T-helper 2 cell treated with Interferon-gamma antibody and Interleukin-4, amounts not matched to agents 100 ng/mL and 5 ng/mL, for 36 hours (primary cell): ENCODE results near the gene USH2A. TPM values are rescaled to one million over a fixed set of nuclear protein-coding genes. Genes with fewer than 3 reads are reported as not detected.

Experiments
- intact Hi-C: fragments of 100-400 bp; cut with micrococcal nuclease; formaldehyde crosslinking; loops from one replicate; pipeline ENCODE4 v1.15.1; 2023
- total RNA-seq: library from RNA; stranded (reverse); gene quantifications from 2 replicates; pipeline ENCODE4 v1.2.3, GENCODE V29; 2022

The USH2A gene
- total RNA-seq, 1 donor from 2014 or later: not detected

DNA sequence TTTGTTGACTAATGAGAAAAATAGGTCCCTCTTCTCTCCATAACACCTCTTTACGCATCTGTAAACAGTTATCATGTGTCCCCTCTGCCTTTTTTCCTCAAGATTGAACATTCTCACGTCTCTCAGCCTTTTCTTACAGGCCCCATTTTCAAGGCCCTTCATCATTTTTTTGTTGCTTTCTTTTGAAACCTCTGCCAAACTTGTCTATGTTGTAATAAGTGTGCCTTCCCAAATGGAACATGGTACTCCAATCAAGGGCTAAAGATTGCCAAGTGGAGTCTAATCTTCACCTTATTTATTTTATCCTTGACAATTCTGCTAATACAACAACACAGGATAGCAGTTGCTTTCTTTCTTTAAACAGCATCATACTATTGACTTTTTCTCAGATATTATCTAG is 280.3 kb downstream of the USH2A start:
- intact Hi-C loops: no loop called here

DNA sequence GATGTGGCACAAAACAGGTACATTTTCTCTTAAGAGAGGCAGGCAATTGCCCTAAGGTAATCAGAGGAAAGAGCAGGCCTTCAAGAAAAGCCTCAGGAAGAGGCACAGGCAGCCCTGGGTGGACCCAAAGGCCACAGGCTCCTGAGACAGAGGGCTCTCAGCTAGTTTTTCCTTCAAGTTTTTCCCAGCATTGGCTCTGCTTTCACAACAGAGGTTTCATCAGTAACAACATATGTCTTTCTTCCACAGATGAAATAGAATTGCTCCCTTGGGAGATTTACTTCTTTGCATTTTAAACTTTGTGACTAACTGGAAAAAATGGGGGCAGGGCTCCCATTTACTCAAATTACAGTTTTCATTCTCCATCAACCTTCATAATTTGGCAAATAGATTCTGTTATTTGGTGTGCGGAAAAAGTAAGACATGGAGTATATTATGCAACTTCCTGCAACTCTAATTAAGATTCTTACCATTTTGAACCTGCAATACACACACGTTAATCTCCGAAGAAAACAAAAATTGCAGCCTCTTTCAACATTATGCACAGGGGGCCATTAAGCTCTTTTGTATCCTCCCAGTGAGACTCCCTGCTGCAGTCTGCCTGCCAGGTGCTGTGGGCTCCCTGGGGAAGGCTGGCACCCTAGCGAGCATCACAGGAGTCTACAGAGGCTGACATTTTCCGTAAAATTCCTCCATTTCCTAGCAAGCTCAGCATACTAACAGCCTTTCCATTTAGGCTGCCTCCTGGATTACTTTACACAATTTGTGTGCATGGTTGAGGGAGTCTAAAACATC is 282.3 kb downstream of the USH2A start:
- intact Hi-C loops: no loop called here

DNA sequence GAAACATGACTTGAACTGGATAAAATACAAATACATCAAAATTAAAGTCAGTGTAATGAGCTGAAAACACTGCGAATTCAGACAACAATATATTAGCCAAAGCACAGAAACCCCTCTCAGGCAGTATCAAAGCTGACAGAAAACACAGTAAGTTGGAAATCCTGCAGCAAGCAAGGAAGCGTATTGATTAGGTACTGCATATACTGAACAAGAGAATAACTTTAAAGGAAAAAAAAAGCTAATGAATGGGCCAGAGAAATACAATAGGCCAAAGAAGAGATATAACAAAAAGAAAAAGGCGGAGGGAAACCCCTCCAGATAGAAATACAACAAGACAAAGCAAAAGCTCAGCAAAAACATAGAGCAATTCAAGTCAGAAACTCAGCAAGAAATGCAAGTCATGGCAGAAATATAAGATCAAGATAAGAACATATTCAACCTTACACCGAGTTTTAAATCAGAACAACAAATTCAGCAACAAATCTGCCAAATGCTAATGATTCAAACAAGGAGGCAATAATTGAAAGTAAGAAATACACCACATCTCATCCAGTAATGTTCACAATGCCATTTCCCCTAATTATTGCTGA is 299.0 kb downstream of the USH2A start:
- intact Hi-C loops: no loop called here

DNA sequence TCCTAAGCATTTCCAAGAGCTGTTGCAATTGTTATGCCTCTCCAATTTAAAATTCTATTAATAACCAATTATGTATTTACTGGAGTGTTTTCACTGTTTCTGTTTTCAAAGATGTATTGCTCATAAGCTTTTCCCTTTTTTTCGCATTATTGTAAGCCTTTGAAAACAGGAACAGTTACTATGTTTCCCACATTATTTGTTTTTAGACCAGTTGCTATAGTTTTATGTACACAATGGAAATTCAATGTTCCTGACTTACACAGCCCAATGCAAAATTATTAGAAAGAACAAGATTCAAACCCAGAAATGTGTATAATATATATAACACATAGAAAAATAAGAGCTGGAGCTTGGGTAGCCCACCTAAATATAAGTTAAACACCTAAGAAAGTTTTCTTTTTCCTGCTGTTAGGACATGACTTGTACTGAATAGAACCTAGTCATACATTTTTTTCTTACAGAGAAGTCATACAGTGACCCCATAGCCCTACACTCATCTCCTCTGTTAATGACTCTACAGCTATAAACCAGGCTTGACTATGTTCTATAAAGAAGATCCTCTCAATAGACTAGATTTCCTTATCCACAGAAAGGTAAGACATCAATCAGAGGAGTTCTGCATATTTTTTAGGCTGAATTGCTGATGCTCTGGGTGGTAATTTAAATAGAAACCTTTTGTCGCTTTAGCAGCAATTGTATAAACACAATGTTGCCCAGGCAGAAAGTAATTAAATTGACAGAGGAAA is 299.6 kb downstream of the USH2A start:
- intact Hi-C loops: no loop called here

DNA sequence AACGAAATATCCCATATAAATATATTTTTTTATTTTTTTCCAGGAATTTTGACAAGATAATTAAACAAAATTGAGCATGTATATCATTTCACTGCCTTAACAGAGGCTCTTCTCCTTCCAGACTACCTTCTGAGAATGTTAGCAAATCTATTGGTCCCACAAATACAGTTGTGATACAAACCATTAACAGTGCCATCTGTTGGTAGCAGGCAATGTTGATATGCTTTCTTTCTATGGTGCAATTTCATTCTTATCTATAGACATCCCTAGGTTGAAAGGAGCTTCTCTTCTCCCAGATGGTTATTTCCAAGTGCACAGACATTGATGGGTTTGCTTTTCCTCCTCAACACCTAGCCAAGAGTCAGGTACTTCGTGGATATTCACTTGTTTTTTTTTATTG is 303.6 kb downstream of the USH2A start:
- intact Hi-C loops: no loop called here

DNA sequence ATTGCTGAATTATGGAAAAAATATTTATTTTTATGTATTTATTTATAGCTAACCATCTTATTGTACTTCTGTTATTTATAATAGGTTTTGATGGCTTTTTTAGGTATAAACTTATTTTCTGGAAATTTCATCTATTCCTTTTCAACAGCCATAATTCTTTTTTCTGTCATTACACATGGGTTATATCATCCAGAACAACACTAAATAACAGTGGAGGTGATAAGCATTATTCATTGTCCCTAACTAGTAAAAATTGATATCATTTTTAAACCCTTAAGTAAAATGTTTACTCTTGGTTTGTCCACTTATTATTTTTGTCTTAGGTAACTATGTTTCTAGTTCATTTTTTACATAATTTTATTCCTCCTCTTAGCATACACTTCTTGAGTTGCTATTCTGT is 309.1 kb downstream of the USH2A start:
- intact Hi-C loops: no loop called here

DNA sequence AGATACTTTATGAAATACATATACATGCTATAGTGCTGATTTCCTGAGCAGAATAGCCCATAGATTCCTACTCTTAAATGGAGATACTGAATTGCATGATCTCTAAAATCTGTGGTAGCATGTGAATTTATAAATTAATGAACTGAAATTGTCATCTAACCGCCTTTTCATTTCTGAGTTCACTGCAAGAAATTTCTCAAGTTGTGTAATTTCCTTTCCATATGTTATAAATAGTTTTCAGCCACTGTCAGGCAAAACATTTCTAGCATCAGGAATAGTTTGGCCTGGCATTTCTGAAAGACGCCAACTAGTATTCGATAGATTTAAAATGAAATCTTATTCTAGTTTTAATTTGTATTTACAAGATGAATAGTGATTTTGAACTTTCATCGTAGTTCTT is 310.1 kb downstream of the USH2A start:
- intact Hi-C loops: no loop called here

DNA sequence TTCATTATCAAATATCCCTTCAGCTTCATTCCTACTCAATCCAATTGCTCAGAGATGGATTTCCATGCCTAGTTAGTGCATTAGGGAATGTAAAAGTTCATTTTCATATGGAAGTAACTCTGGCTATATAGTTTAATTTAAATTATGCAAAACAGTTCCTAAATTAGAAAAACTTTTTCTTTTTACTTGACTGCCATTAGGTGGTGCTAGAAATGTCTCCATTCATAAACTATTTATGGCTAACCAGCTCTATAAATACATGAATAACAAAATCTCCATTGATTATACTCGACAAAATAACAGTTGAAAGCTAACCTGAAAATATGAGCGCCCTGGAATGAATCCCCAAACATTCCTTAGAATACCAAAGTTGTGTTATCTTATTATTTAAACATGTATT is 311.4 kb downstream of the USH2A start:
- intact Hi-C loops: no loop called here

DNA sequence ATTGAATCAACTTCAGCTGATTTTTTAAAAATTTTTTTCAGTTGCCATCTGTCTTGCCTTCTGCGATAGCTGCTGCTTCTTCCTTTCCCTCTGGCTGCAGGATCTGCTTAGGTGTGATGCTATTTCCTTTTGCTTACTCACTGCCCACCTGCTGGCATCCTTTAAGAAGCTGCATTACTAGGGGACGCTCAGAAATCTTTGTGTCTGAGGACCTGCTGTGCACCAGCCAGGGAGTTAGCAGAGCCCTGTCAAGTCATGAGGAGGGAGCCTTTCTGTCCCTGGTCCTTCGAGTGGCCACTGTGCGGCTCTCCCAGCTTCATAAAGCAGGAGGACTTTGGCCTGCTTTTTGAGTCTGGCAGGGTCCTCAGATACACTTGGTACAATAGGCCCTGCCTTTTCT is 327.8 kb downstream of the USH2A start:
- intact Hi-C loops: no loop called here

DNA sequence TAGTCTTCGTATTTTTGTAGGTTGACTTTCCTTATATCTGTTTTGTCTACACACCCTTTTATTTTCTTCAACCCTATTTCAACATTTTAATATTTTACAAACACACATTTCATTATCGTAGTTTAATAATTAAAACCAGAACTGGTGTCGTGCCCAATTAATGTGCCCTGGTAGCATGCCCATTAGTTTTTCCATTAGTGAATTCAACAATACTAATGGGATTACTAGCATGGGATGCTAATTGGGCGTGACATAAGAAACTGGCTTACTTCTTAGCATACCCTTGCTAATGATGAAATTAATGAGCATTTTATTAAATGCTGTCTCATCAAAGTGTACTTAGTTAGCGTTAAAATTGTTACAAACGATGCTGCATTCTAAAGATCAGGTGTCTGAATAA is 332.7 kb downstream of the USH2A start:
- intact Hi-C loops: no loop called here

DNA sequence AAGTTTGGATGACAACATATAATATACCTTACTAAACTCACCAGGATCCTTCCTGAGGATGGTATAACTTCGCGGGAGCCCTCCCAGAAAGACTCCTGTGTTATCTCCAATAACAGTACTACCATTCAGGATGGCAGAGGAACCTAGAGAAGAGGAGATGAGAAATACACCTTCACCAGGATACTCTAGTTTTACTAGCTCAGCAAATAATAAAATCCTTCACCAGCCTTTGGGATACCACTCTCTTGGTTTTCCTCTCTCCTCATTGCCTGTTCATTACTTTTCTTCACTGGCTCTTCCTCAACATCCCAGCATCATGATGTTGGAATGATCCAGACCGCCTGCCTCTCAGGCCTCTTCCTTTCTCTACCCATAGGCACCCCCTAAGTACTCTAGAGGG is 336.6 kb downstream of the USH2A start:
- intact Hi-C loops: no loop called here

DNA sequence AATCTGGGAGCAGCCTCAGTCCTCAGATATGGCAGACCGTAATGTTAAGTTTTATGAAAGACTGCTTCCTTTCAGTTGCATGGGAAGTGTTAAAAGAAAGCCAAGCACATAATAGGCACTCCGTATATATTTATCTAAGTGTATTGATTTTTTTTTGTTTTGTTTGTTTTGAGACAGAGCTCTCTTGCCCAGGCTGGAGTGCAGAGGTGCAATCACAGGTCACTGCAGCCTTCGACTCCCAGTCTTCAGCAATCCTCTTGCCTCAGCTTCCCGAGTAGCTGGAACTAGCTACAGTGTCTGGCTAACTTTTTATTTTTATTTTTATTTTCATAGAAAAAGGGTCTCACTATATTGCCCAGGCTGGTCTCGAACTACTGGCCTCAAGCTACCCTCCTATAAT is 341.8 kb downstream of the USH2A start:
- intact Hi-C loops: no loop called here

DNA sequence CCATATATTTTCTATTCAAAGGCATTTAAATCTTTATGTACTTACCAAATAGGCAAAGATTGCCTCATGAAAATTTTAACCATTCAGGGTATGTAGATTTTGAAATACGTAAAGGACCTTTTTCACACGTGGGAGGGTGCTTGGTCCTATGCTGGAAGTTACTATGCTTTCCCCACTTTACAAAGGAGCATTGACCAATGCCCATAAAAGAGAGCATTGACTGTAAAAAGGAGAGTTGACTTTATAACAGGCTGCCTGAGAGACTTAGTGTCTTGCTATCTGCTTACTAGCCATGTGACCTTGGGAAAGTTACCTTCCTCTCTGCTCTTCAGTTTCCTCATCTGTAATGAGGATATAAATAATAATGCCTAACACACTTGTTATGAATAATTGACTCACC is 346.5 kb downstream of the USH2A start:
- intact Hi-C loops: no loop called here

DNA sequence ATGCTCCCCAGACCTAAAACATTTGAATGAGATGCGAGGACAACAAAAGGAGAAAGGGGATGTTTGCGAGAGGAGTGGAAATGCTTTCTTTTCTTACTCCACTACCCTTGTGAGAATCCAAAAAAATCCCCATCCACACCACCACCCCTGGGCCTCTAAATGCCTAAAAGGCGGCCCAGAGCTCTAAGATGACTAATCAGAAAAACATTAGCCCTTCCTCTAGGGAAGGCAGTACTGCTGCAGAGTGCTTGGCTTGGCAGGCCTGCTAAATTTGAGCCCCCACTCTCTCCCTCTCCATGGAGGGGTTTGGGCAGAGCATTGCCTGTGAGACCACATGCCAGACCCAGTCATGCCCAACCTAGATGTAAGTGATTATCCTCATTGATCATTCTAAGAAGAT is 347.9 kb downstream of the USH2A start:
- intact Hi-C loops: no loop called here

DNA sequence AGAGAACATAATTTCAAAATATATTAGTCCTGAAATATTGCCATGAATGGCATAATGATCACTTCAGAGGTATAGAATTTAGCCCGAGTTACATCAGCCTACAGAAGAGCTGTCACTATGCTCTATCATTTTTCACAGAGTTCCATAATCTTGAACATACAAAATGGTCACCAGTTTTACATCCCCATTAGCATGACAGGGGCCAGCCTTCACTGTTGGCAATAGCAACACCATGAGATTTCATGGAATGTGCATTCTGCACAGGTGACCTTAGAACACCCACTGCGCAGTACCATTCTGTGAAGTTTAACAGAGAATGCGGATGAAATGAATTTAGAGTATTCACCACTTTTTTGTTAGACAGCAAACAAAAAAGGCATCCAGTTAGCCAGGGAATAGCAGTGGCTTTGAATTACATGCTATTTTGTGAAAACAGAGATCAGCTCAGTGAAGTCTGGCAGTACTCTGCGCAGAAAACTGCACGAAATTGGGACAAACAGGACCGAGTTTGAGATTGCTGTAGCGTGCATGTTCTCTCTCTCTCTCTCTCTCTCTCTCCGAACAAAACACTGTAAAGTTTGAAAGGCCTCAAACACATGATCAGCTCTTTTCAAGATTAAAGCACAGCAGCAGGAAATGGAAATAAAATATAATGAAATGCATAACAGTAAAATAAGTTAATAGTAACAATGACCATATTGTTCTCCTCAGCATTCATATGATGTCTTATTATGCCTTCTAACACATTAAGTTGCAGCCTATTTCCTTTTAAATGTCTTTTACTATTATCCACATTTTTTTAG is 349.3 kb downstream of the USH2A start:
- intact Hi-C loops: no loop called here

DNA sequence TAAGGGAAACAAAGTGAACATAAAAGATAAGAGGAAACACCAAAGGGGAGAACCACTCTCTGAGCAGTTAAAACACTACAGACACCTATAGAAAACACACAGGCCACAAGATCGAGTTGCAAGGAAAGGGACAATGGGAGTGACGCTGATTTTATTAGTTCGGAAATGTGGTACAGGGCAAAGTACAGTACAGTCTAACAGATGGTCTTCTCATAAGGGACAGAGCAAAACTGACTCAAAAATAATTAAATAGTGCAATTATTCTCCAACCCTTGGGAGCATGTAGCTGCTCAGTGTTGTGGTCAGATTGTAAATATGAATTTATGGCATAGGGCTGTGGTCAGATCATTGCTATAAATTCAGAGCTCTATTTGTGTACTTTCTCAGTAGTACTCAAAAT is 352.0 kb downstream of the USH2A start:
- intact Hi-C loops: no loop called here

DNA sequence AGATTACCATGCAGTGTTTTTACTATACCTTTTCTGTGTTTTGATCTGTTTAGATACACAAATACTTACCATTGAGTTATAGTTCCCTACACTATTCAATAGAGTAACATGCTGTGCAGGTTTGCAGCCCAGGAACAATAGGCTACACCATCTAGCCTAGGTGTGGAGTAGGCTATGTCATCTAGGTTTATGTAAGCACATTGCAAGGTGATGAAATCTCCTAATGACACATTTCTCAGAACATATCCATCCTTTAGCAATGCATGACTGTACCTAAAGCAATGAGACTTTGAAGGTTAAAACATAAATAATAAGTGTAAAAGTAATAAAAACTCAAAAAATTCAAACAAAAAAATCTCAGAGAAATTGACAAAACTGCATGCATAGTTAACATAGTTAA is 358.6 kb downstream of the USH2A start:
- intact Hi-C loops: no loop called here

DNA sequence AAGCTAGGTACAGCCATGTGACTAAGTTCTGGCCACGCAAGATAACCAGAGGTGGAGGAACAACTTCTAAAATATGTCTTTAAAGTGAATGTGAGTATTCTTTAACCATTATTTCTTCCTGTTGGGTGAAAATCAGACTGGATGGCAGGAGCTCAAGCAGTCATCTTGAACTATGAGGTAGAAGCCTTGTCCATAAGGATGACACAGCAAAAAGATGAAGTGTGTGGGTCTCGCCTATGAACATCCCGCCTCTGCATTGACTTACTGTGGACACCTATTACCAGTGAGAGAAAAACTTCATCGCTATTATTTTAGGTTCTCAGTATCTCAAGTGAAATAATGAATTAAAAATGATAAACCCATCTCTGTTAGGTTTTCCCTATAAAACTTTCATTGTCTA is 365.3 kb downstream of the USH2A start:
- intact Hi-C loops: no loop called here

DNA sequence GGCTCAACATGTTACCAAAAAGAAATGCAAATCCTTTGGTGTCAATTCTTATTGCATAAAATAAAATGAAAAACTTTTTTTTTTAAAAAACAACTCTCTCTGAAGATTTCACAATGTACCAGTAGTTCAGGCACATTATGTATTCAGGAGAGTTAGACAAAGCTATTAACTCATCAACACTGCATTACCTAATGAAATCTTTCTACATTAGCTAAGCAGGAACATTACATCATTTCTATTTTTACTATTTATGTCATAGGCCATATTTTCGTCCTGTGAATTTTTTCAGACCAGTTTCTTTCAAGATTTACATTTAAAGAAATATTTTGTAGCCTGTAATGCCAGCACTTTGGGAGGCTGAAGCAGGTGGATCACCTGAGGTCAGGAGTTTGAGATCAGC is 366.2 kb downstream of the USH2A start:
- intact Hi-C loops: no loop called here

DNA sequence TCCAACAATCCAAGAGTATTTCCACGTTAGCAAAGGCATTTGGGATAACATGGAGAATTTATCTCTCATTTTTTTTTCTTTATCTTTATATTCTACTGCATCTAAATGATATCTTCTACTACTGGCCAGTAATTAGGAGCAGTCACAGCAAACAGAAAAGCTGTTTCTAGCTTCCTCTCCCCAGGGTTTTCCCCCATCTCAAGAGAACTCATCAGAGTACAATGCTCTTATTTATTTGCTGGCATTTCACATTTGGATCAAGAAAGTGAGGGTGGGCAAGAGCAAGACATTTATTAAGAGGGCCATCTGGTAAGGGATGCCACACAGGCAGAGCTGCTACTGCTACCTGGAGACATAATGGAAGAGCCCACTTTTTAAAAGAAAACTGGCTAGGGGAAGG is 368.2 kb downstream of the USH2A start:
- intact Hi-C loops: no loop called here

DNA sequence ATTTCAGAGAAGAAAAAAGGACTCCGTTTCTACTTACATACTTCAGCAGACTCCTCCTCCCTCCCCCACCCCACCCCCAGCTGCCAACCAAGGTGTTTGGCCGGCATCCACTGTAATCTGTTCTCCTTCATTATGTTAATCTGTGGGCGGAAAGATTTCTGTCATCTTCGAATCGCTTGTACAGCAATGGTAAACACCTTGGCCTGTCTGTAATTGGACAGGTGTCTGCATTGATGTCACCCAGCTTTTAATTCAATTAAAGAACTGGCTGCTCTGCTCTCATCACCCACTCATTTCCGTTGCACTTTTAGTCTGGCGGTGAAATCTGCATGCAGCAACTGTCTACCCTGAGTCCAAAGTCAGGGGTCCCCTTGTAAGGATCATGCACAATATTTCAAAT is 368.6 kb downstream of the USH2A start:
- intact Hi-C loops: no loop called here

DNA sequence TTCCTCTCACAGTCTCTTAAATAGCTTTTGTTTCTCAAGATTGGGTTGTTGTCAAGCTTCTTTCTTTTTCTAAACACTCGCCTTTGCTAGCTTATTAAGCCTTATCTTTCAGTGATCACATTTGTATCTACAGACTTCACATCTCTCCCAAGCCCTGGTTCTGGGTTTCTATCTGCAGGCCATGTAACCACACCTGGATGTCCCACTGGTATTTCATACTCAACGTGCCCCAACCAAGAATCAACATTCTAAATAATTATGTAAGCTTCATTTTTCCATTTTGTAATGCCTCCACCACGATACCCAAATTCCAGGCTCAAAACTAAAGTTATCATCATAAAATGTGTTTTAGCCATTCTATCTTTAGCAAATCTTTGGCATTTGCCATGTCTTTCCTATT is 372.2 kb downstream of the USH2A start:
- intact Hi-C loops: no loop called here
